Heart left ventricle (tissue), 13 donors: Measurements from ENCODE around the gene PHF20.

ENCODE experiments used
- CTCF ChIP-seq, 12 donors: fragments of 200-600 bp; sonication (generic) in 4 of 12; IDR thresholded peaks; one replicate each; pipeline versions ENCODE4 v1.5.0 to v1.8.0; 2018 to 2022; ENCODE audit warnings: antibody characterized with exemption in 12 of 12, mild to moderate bottlenecking in 5 of 12
- POLR2A ChIP-seq, 2 donors: fragments of 450-650 bp; IDR thresholded peaks; one replicate each; pipeline ENCODE4 v1.6.1; 2017; ENCODE audit warnings: antibody characterized with exemption in 2 of 2, mild to moderate bottlenecking in 2 of 2, moderate library complexity in 2 of 2
- donor health status: ischemic (EF 13 %, LVEDD 7.1; RV severe dilation, severe dysfunction).
- donor health status: DM: no; HTN: yes; CAD: no.
- donor health status: DM: no; HTN: no; CAD: no.
- donor health status: ischemic (EF 25% LVEDD 6.9; RV normal size, moderate dysfunction).
- donor health status: ischemic (EF 25% LVEDD 5.7; RV mildly dilated, moderate dysfunction).
- donor health status: ischemic (EF 35%, LVEDD 5.7; RV mildly dilated, moderate dysfunction).
- donor health status: nonischemic (EF 11% LVEDD 7.7; RV severe dilation, severe dysfunction).
- donor health status: DM: yes; HTN: yes; CAD: no.
- donor health status: PGD.
- donor health status: ischemic (EF 29% LVEDD 5.4; RV normal size, mild dysfunction).
- donor health status: nonischemic (EF 23%, LVEDD 6.1; RV moderate dilation, normal function).

- TF ChIP-seq CTCF (IDR thresholded peaks at IDR 0.05) (no peak), POLR2A (IDR thresholded peaks at IDR 0.05) (no peak)
Measured at GRCh38 chr20:35870541-35871258, 98.9 kb downstream of the PHF20 start.
